GM19324 (cell line): ENCODE data around the gene PAN3.
A peak's percentile ranks its signal among the peaks of the same experiment; 100 is the strongest.

Source experiments
- ATAC-seq: cut with Tn5 transposase; IDR thresholded peaks from one replicate; pipeline ENCODE4 v1.9.1; 2021; ENCODE audit warnings: mild to moderate bottlenecking, moderate library complexity; ENCODE audit not compliant: unreplicated experiment, low FRiP score

PAN3 gene

DNA sequence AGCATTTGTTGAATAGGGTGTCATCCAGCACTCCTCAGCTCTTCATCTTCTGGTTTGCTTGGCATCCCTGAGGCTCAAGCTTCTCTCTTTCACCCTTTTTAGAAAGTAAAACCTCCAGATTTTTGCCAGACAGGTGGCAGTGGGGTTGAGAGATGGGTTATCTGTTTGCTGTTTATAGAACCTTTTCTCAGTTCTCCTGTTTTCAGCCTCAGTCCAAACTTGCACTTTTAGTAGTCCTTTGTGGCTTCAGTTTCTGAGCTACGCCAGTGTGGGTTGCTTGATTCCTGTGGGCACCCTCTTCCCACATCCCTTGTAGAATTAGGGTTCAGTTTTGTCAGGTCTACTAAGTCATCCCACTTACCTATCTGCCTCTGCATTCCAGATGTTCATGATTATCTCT lies 147.9 kb downstream of the PAN3 start:
- ATAC-seq, result no peak

GRCh38 chr13:28297341-28297740 lies 159.0 kb downstream of the PAN3 start:
- ATAC-seq, result no peak

DNA sequence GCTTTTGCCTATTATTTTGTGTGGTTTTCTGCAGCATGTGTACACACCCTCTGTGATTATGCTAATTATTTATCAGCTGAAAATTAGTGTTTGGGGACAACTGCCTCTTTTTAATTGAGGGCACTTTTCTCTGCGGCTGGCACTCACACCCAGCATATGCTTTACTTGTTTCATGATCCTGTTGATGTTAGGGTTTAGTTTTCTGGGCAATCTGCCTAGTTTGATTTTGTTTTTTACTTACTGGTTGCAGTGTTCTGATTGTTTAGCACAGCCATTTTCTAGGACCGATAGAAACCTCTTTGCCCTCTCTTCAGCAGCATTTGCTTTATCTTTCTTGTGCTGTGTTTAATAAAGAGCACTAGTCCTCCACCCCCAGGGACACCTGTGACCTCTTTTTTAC lies 161.6 kb downstream of the PAN3 start:
- ATAC-seq, result no peak

DNA sequence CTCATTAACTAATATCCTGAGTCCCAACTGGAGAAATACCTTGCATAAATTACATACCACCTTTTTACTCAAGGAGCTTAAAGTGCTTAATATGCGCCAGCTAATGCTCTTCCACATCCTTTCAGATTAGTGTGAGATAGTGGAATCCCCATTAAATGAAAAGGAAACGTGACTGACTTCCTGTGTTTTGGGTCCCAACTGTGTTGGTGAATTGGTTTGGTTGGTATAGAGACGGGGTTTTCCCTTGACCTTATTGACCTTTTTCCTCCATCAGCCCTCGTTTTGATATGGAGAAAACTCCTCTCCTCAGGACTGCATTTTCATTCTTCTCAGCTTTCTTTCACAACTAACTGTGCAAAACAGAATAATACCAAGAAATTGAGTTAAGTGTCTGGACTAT lies 163.5 kb downstream of the PAN3 start:
- ATAC-seq, result no peak

DNA sequence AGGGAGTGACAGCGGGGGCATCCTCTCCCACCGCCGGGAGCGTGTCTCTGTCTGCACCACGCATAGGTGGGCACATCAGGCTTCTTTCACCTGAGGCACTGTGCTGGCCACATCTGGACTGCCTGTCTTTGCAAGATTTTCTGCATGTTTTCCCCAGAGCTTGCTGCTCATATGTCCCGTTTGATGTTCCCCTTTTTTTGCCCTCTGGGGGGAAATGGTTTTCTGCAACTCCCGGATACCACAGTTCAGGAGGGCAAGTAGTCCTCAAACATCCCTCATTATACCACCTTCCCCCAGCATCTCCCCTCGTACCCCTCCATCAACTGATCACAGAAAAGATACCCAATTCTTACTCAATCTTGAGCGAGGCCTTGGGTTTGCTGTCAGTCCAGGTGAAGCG lies 168.0 kb downstream of the PAN3 start:
- no peak for ATAC-seq

GRCh38 chr13:28313579-28313978 lies 175.2 kb downstream of the PAN3 start:
- no peak for ATAC-seq

DNA sequence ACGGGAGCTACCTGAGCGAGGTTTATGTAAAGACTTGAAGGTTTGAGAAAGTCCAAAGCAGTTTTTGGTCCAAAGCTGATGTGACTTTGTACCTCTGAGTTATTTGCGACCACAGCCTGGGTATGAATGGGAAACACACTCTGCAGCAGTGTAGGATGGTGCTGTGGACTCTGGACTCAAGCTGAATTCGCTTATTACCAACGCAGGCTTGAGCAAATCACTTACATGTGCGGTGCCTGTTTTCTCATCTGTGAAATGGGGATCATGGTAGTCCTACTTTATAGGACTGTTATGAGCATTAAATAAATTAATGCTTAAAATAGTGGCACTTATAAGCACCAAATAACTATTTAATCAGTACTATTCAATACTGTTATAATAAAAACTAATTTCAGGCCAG lies 176.5 kb downstream of the PAN3 start:
- no peak for ATAC-seq

DNA sequence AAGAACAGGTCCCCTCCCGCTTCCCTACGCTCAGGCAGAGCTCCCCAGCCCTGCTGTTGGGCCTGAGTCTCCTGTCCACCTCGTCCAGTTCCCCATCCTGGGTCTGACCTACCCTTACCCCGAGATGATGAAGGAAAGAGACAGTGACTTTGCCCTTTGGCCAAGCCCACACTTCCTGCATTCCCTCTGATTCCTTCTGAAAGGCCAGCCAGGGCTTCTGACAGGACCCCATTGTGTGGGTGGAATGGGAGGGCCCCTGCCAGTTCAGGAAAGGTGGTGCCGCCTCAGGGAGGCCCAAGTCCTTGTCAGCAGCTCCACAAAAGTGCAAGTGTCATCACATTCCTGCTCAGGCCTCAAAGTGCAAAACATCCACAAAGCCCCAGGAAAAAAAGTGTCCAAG lies 177.8 kb downstream of the PAN3 start:
- ATAC-seq, result no peak

DNA sequence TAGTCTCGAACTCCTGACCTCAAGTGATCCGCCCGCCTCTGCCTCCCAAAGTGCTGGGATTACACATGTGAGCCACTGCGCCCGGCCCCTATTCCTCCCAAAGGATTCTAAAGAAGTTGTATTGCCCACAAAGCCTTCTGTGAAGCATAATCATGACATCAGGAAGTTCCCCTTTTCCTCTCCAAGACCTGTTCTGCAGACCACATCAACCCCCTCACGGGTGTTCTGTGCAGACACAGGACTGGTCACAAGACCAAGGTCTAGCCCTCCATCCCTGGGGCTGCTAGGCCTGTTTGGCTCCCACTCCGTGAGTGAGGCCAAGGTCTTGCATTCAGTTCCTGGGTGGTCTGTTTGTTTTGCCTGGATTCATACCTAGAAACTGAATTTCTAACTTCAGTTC lies 178.5 kb downstream of the PAN3 start:
- ATAC-seq, result no peak

DNA sequence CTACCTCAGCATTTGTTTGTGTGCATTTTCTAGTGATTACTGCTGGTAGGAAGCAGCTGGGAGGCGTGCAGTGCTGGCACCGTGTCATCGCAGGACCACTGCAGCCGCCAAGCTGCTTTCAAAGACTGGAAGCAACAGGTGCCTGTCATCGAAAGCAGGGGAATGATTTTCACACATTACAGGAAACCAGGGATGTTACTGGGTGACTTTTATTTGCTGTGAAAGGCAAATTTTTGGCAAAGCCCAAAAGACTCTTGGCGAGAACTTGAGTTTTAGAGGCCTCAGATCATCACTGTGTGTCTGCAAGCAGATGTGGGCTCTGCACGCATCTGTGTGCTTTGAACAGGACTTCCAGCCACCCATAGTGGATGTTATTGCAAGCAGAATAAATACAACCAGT lies 180.2 kb downstream of the PAN3 start:
- ATAC-seq, result no peak

GRCh38 chr13:28319528-28319927 lies 181.2 kb downstream of the PAN3 start:
- ATAC-seq, result no peak

- ATAC-seq, result no peak
Observed at GRCh38 chr13:28320209-28320608, 181.9 kb downstream of the PAN3 start.

GRCh38 chr13:28320884-28321574 lies 182.7 kb downstream of the PAN3 start:
- ATAC-seq, result no peak

DNA sequence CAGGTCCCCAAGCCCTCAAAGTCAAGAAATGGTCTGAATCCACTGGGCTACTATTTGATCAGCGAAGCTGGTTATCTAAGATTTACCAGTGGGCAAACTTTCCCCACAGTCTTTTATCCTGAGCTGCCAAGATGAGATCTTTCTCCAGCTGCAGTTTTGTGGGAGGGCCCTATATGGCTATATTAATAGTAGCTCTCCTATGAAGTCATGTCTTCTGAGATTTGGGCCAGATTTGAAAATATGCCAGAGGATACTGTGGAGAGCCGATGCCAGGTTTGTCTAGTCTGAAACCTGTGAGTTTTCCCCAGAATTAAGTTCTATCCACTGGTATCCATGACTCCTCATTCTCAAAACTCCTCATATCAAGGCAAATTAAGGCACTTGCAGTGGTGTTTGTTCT lies 183.4 kb downstream of the PAN3 start:
- ATAC-seq, result no peak

- ATAC-seq, result no peak
Observed at GRCh38 chr13:28322256-28322905, 184.0 kb downstream of the PAN3 start.

GRCh38 chr13:28324181-28324789 lies 185.9 kb downstream of the PAN3 start:
- ATAC-seq, result peak; percentile 51

GRCh38 chr13:28325022-28325421 lies 186.7 kb downstream of the PAN3 start:
- no peak for ATAC-seq

DNA sequence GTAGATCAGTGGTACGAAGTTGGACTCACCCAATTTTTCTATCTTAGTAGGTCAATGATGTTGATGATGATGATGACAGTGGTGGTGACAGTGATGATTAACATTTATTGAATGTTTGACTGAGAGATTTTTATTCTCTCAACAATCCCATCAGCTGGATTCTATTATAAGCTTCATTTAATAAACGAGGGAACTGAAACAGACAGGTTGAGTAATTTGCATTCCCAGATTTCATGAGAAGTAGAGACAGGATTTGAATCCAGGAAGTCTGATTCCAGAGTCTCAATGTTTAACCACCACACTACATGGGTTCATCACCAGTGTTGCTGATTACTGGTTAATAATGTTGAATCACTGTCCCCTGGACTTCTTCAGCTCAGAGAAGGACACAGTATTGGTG lies 187.7 kb downstream of the PAN3 start:
- no peak for ATAC-seq

- no peak for ATAC-seq
Observed at GRCh38 chr13:28327373-28328270, 189.3 kb downstream of the PAN3 start.

- ATAC-seq, result no peak
Observed at GRCh38 chr13:28328271-28328607, 189.9 kb downstream of the PAN3 start.
